Activated naive CD4-positive, alpha-beta T cell treated with anti-CD3 and anti-CD28 coated beads, Interleukin-2, amount 50 U/mL, for 16 hours (primary cell): ENCODE measurements around the gene ZDHHC14.
"Not testable (repeated sequence)": the region's sequence is repeated elsewhere in the genome, so short reads cannot be mapped to it uniquely, and the experiment has no call there.

Source experiments
- DNase-seq: peaks from one replicate; pipeline ENCODE4 v3.0.0-alpha.2; 2020

The ZDHHC14 gene

DNA sequence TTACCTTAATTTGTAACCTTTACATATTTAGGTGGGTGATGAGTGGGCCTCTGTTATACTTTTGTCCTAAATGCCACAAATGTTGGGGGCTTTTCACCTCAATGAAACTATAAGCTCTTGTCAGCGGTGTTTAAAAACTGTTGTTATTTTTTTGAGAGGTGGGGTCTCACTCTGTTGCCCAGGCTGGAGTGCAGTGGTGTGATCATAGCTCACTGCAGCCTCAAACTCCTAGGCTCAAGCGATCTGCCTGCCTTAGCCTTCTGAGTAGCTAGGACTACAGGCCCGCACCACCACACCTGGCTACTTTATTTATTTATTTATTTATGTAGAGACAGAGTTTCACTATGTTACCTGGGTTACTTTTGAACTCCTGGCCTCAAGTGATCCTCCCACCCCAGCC lies 66.7 kb downstream of the ZDHHC14 start:
- DNase-seq: no peak

GRCh38 chr6:157449610-157450009 lies 68.6 kb downstream of the ZDHHC14 start:
- DNase-seq: no peak

DNA sequence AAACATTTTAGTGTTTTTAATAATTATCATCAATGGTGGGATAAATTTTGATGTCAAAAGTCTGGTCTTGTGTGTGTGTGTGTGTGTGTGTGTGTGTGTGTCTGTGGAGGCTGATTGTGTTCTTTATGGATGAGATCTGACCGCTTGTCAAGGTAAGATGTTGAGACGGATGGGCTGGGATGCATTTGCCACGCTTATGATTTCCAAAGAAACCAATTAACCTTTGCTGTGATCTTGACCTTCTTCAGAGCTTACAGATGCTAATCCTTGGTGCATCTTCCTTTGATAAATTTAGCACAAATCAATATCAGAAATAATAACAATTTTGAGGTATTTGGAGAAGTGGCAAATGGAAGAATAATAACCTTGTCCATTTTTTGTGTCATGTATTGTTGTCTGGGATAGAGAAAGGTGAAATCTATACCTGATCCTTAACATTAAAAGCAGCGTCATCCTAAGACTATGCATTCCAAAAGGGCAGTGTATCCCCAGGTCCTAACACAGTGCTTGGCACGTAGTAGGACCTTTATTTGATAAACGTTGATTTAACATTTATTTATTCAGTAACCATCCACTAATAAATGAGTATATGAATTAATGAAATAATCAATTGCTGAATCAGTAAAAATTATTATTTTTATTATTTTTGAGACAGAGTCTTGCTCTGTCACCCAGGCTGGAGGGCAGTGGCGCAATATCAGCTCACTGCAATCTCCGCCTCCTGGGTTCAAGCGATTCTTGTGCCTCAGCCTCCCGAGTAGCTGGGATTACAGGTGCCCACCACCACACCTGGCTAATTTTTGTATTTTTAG lies 70.1 kb downstream of the ZDHHC14 start:
- DNase-seq: no peak

DNA sequence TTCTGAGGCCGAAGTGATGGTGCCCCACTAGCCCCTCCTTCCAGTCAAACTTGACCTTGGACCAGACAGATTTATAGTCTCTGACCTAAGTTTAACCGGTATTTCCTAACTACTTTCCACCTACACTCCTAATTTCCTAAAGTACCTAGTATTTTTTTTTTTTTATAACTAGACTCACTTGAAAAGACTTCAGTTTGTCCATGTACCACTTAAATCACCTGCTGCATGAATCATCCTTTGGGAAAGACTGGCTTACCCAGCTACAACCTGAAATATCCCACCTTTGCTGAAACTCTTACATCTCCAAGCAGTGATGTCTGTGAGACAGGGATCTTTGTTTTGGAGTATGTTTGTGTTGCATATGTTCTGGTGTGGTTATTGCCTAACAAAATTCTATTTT lies 71.1 kb downstream of the ZDHHC14 start:
- no peak for DNase-seq

DNA sequence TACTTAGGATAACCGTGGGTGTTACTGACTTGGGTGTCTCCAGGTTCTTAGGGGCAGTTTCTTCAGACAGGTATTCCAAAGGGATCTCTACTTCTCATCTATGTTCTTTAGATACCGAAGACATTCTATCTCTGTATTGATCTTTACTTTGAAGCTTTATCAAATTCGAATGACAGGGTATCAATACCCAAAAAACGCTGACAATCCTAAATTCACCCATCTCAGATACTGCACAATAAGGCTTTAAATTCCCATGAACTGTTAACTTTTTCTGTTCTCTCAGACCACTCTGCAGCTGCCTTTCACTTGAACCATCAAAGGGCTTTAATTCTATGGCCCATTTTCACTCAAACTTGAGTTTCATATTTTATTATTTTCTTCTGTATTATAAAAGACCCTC lies 72.1 kb downstream of the ZDHHC14 start:
- no peak for DNase-seq

DNA sequence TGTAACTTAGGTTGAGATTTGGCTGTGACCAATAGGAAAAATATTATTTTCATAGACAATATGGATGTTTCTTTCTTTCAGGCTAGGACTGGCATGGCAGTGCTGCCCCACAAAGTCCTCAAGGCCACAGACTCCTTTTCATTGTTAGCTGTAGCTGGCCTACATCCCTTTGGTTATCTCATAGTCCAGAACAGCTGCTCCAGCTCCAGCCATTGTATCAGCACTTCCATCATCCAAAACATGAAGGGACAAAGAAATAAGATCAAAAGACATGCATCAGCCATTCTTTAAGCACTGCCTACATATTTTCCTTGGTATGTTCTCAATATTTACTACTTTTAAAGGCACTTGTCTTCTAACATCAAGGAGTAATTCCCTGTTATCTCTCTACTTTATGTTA lies 73.0 kb downstream of the ZDHHC14 start:
- no peak for DNase-seq

DNA sequence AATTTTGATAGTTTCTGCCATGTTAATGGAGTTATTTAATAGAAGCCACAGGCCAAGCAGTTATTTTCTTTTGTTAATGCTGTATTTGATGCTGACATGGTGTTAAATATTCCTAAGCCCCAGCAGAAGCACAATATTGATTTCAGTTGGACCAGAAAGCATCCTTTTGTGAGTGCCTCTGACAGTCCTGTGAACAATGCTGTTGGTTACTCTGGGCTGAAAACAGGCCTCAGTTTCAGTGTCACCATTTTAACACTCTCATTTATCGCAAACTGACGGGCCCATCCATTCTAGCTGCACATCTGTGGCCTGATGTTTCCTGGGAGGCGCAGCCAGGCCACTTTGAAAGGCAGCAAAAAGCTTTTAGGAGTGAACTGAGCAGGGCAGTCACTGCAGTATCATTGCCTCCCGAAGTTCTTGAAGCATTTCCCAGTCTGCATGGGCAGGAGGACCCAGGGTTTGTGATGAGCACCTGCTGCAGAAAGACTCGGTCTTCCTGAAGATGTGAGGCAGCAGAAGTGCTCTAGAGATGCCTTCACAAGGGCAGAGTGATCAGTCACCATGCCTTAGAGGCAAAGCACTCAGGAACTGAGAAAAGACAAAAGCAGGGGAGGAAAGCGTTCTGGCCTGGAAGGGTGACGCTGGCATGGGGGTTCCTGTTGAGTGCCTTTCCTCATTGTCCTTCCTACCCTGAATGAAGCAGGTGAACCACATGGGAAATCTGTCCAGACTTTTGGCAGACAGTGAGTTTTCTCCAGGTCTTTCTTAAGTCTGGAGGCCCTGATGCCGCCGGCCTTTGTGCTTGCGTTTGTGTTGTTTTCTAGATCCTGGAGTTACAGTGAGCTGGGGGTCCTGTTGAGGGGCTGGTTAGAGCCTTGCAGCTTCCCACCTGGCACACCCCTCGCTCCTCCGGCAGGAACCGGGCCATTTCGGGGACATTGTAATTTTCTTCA lies 74.0 kb downstream of the ZDHHC14 start:
- no peak for DNase-seq

DNA sequence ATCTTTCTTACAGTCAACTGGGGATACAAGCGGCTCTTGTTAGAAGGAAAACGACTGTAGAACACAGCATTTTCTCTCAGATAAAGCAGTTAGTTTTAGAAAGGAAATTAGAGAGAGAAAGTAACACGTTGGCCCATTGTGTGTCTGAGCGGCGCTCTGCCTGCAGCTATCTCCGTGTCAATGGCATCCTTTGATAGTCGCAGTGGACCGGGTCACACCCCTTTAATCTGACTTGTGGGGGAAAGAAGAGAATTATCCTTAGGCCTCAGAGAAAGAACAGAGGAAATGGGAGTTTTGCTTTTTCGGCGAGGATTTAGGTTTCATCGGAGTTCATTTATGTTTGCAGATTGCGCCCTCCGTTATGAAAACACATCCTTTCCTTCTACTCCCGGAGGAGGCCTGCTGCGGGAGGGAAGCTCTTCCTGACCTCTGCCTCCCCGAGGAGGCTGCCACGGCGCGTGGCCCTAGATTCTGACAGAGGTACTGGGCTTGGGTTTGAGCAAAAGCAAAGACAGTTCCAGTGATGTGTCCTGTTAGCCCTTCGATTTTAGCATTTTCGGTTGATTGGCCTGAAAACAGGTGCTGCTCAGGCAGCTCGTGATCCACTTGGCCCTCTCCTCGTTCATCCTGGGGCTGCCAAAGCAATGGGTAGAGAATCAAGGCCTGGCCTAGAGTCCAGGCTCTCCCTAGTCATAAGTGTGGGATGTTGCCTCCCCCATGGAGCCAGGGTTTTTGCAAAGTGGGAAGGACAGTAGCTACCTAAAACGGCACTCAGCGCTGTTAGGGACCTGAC lies 74.9 kb downstream of the ZDHHC14 start:
- no peak for DNase-seq

- DNase-seq: no peak
These were observed 75.5 kb downstream of the ZDHHC14 start for GRCh38 chr6:157456524-157456829.

DNA sequence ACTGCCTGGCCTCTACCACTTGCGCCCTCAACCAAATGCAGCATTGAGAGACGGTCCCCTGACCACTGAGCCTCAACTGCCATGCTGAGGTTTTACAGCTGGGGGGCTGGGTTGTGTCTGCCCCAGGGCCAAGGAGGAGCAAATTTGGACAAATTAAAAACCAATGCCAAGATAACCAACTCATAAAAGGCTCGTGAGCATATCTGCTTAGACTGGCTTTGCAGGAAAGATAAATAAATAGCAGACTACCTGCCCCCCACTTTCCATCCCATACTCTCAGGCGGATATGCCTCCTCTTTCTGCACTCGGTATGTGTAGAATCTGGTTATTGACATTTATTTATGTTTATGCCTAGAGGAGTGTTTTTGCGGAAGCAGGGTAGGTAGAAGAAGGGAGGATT lies 76.8 kb downstream of the ZDHHC14 start:
- DNase-seq: no peak

- DNase-seq: no peak
These were observed 78.3 kb downstream of the ZDHHC14 start for GRCh38 chr6:157459327-157459726.

DNA sequence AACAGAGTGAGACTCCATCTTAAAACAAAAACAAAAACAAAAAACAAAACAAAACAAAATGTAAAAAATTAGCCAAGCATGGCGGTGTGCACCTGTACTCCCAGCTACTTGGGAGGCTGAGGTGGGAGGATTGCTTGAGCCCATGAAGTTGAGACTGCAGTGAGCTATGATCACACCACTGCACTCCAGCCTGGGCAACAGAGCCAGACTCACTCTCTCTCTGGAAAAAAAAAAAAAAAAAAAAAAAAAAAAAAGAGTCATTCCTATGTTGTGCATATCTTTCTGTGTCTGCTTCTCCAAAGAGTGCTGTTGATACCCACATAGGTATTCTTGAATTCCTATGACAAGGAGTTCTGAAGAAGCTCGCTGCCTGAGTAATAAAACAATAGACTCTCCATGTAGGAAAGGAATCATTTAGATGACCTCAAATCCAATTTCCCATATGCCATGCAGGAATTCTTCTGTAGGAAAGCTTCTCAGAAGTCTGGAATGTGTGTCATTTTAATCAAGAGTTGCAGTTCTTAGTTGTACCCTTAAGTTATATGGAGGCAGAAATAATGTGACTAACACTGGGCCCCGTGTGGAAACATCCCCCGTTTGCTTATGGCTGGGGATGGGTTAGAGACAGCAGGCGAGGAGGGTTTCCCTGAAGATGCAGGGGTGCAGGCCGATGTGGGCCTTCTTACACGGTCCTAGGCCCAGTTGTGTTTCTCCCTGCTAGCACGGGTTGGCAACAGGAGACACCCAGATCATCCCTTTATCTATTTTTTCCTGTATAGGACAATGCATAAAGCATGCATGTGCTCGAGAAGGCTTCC lies 79.4 kb downstream of the ZDHHC14 start:
- DNase-seq: no peak

DNA sequence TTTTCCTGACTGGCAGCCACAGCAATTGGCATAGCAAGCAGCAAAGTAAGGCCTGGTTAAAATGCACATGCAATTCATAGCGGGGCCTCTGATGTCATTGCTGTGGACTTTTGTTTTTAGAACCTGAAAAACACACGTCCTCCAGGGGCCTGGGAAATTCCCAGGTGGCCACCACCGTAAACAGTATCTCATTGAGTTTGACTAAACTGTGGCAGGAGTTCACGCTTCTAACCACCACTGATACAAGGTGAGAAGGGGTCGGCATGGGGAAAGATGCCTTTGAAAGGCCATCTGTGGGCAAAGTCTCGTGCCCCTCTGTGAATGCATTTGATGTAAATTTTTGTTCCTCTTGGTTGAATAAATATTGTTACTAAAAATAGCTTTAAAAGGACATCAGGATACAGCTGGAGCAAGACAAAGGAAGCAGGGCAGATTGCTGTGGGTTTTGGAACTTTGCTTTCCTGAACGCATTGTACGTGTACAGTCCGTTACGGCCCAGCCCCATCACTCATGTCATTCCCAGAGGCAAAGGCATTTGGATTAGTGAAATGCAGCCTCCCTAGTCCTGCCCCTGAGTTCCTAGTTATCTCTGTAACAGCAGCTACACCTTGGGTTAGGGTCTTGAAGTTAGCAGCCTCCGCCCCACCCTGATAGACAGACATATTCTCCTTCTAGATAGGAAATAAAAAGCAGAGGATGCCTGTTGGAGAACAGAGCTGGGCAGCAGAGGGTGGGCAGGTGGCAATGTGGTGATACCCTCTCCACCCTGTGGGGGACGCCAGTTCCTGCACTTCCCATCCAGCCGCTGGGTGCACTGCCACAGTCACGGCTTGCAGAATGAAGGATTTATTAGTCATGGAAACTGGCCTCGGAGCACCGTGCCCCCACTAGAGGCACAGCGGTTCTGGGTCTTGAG lies 80.3 kb downstream of the ZDHHC14 start:
- DNase-seq: no peak

DNA sequence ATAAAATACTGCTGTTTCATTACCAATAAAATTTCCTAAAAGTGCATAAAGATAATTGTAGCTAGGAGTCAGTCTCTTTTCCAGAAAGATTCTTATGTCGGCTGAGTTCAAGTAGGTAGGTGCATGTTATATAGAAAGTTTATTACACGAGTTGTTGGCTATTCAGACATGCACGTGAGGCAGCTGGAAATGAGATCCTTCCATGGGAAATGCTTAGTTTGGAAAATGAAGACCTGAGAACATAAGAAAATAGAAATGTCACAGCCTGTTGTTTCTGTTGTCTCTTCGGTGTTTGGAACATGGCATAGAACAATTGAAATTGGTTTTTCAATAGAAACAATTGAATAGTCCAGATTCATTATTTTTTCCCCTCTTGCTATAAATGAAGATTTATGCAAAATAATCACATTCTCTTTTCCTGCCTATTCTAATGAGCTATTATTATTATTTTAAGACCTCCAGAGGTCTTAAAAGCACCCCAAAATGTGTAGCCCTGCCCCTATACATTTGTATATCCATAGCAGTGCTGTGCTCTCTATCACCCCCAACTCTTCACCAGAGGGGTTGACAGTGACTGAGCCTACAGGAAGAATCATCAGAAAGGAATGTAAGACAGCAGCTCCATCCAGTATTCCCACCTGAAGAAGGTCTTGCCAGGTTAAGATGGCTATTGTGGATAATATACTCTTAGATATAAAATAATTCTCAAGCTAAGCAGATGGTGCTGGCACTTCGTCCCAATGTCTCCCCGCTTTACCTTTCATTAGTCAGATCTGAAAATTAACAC lies 82.2 kb downstream of the ZDHHC14 start:
- no peak for DNase-seq

DNA sequence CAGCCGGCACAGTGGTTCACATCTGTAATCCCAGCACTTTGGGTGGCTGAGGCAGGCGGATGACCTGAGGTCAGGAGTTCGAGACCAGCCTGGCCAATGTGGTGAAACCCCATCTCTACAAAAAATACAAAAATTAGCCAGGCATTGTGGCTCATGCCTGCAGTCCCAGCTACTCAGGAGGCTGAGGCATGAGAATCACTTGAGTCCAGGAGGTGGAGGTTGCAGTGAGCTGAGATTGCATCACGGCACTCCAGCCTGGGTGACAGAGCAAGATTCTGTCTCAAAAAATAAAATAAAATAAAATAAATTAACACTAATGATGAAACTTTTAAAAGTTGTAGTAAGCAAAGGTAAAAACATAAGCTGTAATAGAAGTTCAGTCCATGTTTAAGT lies 82.7 kb downstream of the ZDHHC14 start:
- DNase-seq: not testable (repeated sequence)

- DNase-seq: no peak
These were observed 83.9 kb downstream of the ZDHHC14 start for GRCh38 chr6:157464653-157465535.

GRCh38 chr6:157466342-157466648 lies 85.3 kb downstream of the ZDHHC14 start:
- no peak for DNase-seq

GRCh38 chr6:157467339-157467738 lies 86.3 kb downstream of the ZDHHC14 start:
- not testable (repeated sequence) for DNase-seq

- DNase-seq: no peak
These were observed 87.1 kb downstream of the ZDHHC14 start for GRCh38 chr6:157468054-157468453.

- no peak for DNase-seq
These were observed 87.6 kb downstream of the ZDHHC14 start for GRCh38 chr6:157468574-157468973.
